ENCODE data around the gene HIRA. TPM values are rescaled to one million over a fixed set of nuclear protein-coding genes. Genes with fewer than 3 reads are reported as not detected.
"Not testable (repeated sequence)": the region's sequence is repeated elsewhere in the genome, so short reads cannot be mapped to it uniquely, and the experiment has no call there.

HIRA gene
- total RNA-seq, 1 experiment from 2014 or later = 24.3 TPM

DNA sequence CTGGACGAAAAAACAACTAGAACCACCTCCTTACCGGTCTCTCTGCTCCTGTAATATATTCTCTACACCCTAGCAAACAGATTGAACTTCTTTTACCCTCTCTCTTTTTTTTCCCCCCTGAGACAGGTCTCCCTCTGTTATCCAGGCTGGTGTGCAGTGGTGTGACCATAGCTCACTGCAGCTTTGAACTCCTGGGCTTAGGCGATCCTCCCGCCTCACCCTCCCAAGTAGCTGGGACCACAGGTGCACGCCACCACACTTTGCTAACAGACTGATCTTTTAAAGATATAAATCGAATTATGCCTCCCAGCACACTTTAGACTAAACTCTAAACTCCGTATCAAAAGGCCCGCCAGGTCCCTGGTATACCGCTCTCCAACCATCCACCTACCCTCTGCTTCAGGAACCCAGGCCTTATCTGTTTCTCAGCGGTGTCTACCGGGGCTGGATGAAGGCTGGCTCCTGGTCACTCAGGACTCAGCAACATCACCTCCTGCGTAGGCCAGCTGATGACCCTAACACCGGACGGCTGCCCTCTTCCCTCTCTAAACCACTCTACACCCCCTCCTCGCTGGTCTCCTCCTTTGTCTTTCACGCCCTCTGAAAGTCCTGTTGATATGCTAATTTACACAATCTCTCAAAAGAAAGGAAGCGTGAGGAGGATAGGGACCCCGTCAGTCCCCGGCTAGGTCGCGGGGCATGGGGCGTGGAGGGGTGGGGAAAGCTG, 15.2 kb upstream of the HIRA start:
- H3K4me1 Mint-ChIP-seq (ENCODE audit: insufficient read depth, unreplicated experiment) = peaks cover 16% of the 10 kb centered on the region
- intact Hi-C loops (cut with micrococcal nuclease) = loop anchor here (1.0 to 5.0 kb wide), 2 partner anchors 14 to 269 kb away; partner anchors contain the start of genes MRPL40 and SLC25A1
- no peaks in the 10 kb centered on the region for H3K9me3 Mint-ChIP-seq (ENCODE audit: unreplicated experiment)
- POLR2A ChIA-PET = interaction anchor here (0.6 to 7.6 kb wide), 12 partner anchors 8 to 1434 kb away, joined by 3 to 127 read pairs (median 4); partner anchors contain the start of genes CDC45, CLTCL1, HIRA and MRPL40
- H3K36me3 Mint-ChIP-seq (ENCODE audit: insufficient read depth, unreplicated experiment) = peaks cover 24% of the 10 kb centered on the region
- CTCF ChIA-PET = interaction anchor here (0.6 to 1.2 kb wide), 3 partner anchors 9 to 26 kb away, joined by 3 to 6 read pairs (median 5); no protein-coding TSS in a partner anchor
- peak overlapping the region; percentile 73 for H3K4me3 Mint-ChIP-seq (ENCODE audit: unreplicated experiment)
- H3K27ac Mint-ChIP-seq (ENCODE audit: low read depth, unreplicated experiment) = peak overlapping the region; percentile 9
- no peak for TF ChIP-seq CTCF (IDR thresholded peaks at IDR 0.05; ENCODE audit: unreplicated experiment)
- no peaks in the 10 kb centered on the region for H3K27me3 Mint-ChIP-seq (ENCODE audit: insufficient read depth, unreplicated experiment)
- no TSS peak for BruUV-seq (replicated peaks)
- DNase-seq (ENCODE audit: unreplicated experiment) = no peak

DNA sequence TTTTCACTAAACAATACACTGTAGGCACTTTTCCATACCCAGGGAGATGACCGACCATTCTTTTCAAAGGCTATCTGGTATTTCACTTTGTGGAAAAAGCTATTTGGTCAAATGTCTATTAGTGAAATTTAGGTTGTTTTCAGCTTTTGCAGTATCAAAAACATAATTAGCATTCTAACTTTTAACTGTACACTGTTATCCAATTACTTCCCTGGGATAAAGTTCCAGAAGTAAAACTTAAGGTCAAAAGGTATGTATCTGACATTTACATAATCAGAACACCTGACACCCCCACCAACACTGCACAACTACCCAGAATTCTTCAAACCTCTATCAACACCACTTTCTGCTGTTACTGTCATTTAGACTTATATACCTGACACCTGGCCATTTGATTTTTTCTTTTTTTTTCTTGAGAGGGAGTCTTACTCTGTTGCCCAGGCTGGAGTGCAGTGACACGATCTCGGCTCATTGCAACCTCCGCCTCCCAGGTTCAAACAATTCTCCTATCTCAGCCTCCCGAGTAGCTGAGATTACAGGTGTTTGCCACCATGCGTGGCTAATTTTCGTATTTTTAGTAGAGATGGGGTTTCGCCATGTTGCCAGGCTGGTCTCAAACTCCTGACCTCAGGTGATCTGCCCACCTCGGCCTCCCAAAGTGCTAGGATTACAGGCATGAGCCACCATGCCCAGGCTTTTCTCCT, 13.9 kb upstream of the HIRA start:
- H3K9me3 Mint-ChIP-seq (ENCODE audit: unreplicated experiment); H3K27me3 Mint-ChIP-seq (ENCODE audit: insufficient read depth, unreplicated experiment); H3K27ac Mint-ChIP-seq (ENCODE audit: low read depth, unreplicated experiment); BruUV-seq (replicated peaks); DNase-seq (ENCODE audit: unreplicated experiment); H3K4me3 Mint-ChIP-seq (ENCODE audit: unreplicated experiment): not testable (repeated sequence)
- Mint-ChIP-seq H3K4me1 (ENCODE audit: insufficient read depth, unreplicated experiment) (peaks cover 16% of the 10 kb centered on the region), H3K36me3 (ENCODE audit: insufficient read depth, unreplicated experiment) (peaks cover 20% of the 10 kb centered on the region)
- intact Hi-C loops (cut with micrococcal nuclease) = loop anchor here (5.0 kb wide), 1 partner anchor 268 kb away; the partner anchor contains the start of gene SLC25A1
- ChIA-PET POLR2A (interaction anchor here (0.7 to 7.6 kb wide), 5 partner anchors 9 to 264 kb away, joined by 3 to 127 read pairs (median 9); partner anchors contain the start of genes CDC45, CLTCL1, HIRA and MRPL40), CTCF (interaction anchor here (0.7 to 1.3 kb wide), 3 partner anchors 27 to 301 kb away, joined by 3 to 4 read pairs (median 3); partner anchors contain the start of gene ESS2)

- intact Hi-C loops (cut with micrococcal nuclease) = no loop called here
- no peak for TF ChIP-seq CTCF (IDR thresholded peaks at IDR 0.05; ENCODE audit: unreplicated experiment)
- Mint-ChIP-seq H3K27ac (ENCODE audit: low read depth, unreplicated experiment) (no peak overlapping the region), H3K4me3 (ENCODE audit: unreplicated experiment) (no peak overlapping the region), H3K36me3 (ENCODE audit: insufficient read depth, unreplicated experiment) (peaks cover 32% of the 10 kb centered on the region), H3K27me3 (ENCODE audit: insufficient read depth, unreplicated experiment) (no peaks in the 10 kb centered on the region), H3K9me3 (ENCODE audit: unreplicated experiment) (no peaks in the 10 kb centered on the region), H3K4me1 (ENCODE audit: insufficient read depth, unreplicated experiment) (peaks cover 16% of the 10 kb centered on the region)
- CTCF ChIA-PET = no interaction called here
- no peak for DNase-seq (ENCODE audit: unreplicated experiment)
- POLR2A ChIA-PET = interaction anchor here (7.6 kb wide), 1 partner anchor 11 kb away, joined by 127 read pairs; the partner anchor contains the start of genes HIRA and MRPL40
- BruUV-seq (replicated peaks) = no TSS peak
Measured at GRCh38 chr22:19443544-19444211, 12.1 kb upstream of the HIRA start.

GRCh38 chr22:19442166-19442565, 10.6 kb upstream of the HIRA start:
- no peak for TF ChIP-seq CTCF (IDR thresholded peaks at IDR 0.05; ENCODE audit: unreplicated experiment)
- H3K27ac Mint-ChIP-seq (ENCODE audit: low read depth, unreplicated experiment) = no peak overlapping the region
- CTCF ChIA-PET = interaction anchor here (0.6 kb wide), 1 partner anchor 70 kb away, joined by 3 read pairs; no protein-coding TSS in a partner anchor
- no TSS peak for BruUV-seq (replicated peaks)
- H3K36me3 Mint-ChIP-seq (ENCODE audit: insufficient read depth, unreplicated experiment) = peaks cover 37% of the 10 kb centered on the region
- peaks cover 9% of the 10 kb centered on the region for H3K4me1 Mint-ChIP-seq (ENCODE audit: insufficient read depth, unreplicated experiment)
- POLR2A ChIA-PET = interaction anchor here (7.6 kb wide), 1 partner anchor 9 kb away, joined by 127 read pairs; the partner anchor contains the start of genes HIRA and MRPL40
- intact Hi-C loops (cut with micrococcal nuclease) = no loop called here
- no peak for DNase-seq (ENCODE audit: unreplicated experiment)
- no peak overlapping the region for H3K4me3 Mint-ChIP-seq (ENCODE audit: unreplicated experiment)
- no peaks in the 10 kb centered on the region for H3K9me3 Mint-ChIP-seq (ENCODE audit: unreplicated experiment)
- no peaks in the 10 kb centered on the region for H3K27me3 Mint-ChIP-seq (ENCODE audit: insufficient read depth, unreplicated experiment)

Data from MCF 10A (cell line).